Epithelial cell of esophagus (primary cell): Measurements from ENCODE around the gene SPINT1.

Source experiments
- DNase-seq: peaks from one replicate; pipeline ENCODE4 v3.0.0; 2010; ENCODE audit warnings: low read depth
- H3K4me3 ChIP-seq: 2 replicates; pipeline ENCODE4 v1.5.1; 2011; ENCODE audit warnings: mild to moderate bottlenecking, low read length, control low read depth
- CTCF ChIP-seq: IDR thresholded peaks from 2 replicates; pipeline ENCODE4 v1.5.1; 2011; ENCODE audit warnings: low read depth, mild to moderate bottlenecking, low read length, control low read depth, inconsistent platforms; ENCODE audit not compliant: insufficient read depth; ENCODE audit errors: missing control alignments

Gene SPINT1

GRCh38 chr15:40843261-40843884 is 475 bp upstream of the SPINT1 start:
- no peak for DNase-seq
- H3K4me3 ChIP-seq = peak overlapping the region; percentile 65
- TF ChIP-seq CTCF = no peak

DNA sequence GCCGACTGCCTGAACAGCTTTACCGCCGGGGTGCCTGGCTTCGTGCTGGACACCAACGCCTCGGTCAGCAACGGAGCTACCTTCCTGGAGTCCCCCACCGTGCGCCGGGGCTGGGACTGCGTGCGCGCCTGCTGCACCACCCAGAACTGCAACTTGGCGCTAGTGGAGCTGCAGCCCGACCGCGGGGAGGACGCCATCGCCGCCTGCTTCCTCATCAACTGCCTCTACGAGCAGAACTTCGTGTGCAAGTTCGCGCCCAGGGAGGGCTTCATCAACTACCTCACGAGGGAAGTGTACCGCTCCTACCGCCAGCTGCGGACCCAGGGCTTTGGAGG is 815 bp downstream of the SPINT1 start:
- TF ChIP-seq CTCF = no peak
- DNase-seq = peak; percentile 57
- peak overlapping the region; percentile 65 for H3K4me3 ChIP-seq

- peak; percentile 68 for DNase-seq
- TF ChIP-seq CTCF = no peak
- H3K4me3 ChIP-seq = peak overlapping the region; percentile 65
Measured at GRCh38 chr15:40845036-40845435, 1.2 kb downstream of the SPINT1 start.

DNA sequence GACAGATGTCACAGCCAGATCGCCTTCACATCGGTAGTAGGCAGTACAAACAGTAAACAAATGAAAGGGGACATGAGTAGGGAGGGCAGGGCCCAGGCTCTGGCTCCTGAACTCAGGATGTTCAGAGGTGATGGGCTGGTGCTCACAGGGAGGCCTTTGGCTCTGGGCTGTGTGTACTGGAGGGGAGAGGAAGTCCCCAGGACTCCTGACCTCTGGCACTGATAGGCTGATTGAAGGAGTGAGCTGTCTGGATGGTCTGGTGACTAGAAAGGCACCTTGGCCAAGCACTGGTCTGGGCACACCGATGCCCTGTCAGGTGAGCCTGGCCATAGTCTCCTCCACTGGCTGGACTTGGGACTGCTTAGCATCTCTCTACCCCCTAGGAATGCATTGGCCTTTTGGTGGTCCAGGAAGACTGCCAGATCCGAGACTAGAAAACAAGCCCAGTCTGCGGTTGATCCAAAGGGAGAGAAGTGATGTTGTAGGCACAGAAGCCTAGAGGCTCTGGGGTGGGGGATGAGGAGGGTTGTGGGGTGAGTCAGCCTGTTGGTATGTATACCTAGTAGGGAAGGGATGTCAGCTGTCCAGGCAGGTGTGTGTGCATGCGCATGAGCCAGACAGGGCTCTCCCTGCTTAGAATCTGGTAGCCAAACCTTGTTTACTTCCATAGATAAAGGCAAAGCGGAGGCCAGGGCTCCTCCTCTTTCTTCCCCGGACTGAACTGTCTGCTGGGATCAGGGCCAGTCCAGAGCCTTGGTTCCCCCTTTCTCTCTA is 1.9 kb downstream of the SPINT1 start:
- peak; percentile 98 for DNase-seq
- peak overlapping the region; percentile 65 for H3K4me3 ChIP-seq
- TF ChIP-seq CTCF = no peak

DNA sequence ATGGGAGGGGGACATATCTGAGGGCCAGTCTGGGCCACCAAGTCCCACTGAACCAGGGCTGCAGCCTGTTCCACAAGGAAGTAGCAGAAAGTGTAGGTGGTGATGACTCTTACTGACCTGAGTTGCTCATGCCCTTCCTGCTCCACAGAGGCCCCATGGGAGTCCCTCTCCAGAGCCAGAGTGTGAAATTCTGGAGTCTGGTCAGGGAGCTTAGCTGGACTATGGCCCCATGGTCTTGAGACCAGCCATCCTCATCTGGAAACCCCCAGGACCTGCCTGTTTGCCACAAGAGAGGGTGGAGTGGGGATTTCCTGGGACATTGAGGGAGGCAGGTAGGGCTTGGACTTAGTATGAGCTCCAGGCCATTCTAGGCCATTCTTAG is 3.0 kb downstream of the SPINT1 start:
- DNase-seq = peak; percentile 42
- peak overlapping the region; percentile 65 for H3K4me3 ChIP-seq
- no peak for TF ChIP-seq CTCF

DNA sequence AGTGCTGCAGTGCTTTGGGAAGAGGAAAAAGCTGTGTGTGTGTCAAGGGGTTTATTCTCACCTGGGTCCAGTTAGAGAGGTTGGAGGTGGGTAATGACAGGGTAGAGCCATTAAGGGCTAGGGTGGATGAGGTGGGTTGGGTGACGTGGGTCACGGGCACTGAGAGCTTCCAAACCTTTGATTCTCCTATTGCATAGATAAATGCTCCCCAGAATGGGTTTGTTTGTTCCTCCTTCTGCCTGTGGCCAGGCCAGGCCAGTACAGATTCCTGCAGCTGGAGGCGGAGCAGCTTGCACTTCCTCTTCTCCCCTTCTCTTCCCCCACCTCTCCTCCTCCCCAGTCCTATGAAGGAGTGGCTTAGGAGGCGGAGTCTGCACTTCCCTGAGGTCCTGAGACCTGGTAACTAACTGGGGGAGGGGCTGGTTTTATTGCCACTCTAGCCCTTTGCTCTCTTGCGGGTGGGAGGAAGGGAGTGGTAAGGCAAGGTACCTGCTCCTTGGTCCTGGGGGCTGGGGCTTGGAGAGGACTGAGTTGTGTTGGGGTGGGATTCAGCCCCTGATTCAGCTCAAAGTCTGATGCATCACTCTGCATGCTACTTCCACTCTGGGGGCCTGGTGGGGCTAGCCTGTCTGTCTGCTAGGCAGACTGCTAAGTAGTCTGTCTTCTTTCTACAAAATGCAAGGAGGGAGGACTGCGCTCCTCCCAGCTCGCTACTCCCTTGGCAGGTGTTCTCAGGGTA is 3.5 kb downstream of the SPINT1 start:
- peak; percentile 82 for DNase-seq
- peak overlapping the region; percentile 65 for H3K4me3 ChIP-seq
- TF ChIP-seq CTCF = peak; percentile 39
